CD8-positive, alpha-beta memory T cell (primary cell): ENCODE measurements around the gene SCN2A. TPM values are rescaled to one million over a fixed set of nuclear protein-coding genes. Genes with fewer than 3 reads are reported as not detected.

ENCODE experiments used
- CTCF ChIA-PET: fragments of 350-600 bp; sonication (Branson Sonifier 250); formaldehyde crosslinking; loops from one replicate; lab custom pipeline; 2021; ENCODE audit warnings: antibody characterized with exemption; lab: Charles Lee
- POLR2A ChIA-PET: fragments of 350-600 bp; sonication (Branson Sonifier 250); formaldehyde crosslinking; loops from one replicate; lab custom pipeline; 2021; ENCODE audit warnings: antibody characterized with exemption; lab: Charles Lee
- DNase-seq, 5 donors: peaks; one replicate each; pipeline versions ENCODE4 v3.0.0 to v3.0.0-alpha.2; 2020 to 2022; ENCODE audit warnings: mixed read lengths in 1 of 5
- H3K27ac ChIP-seq: one replicate; pipeline ENCODE4 v1.7.0; 2013; ENCODE audit warnings: low read depth, mild to moderate bottlenecking, low read length, moderate library complexity
- H3K27me3 ChIP-seq: 2 replicates; pipeline ENCODE4 v1.7.0; 2013; ENCODE audit warnings: low read length, mild to moderate bottlenecking; ENCODE audit not compliant: insufficient read depth, poor library complexity, severe bottlenecking
- H3K36me3 ChIP-seq: 2 replicates; pipeline ENCODE4 v1.7.0; 2013; ENCODE audit warnings: mild to moderate bottlenecking, low read length, moderate library complexity; ENCODE audit not compliant: insufficient read depth
- H3K4me1 ChIP-seq: 2 replicates; pipeline ENCODE4 v1.7.0; 2013; ENCODE audit warnings: mild to moderate bottlenecking, low read length, moderate library complexity; ENCODE audit not compliant: insufficient read depth
- H3K4me3 ChIP-seq: 2 replicates; pipeline ENCODE4 v1.7.0; 2013; ENCODE audit warnings: mild to moderate bottlenecking, low read length
- H3K9me3 ChIP-seq: 2 replicates; pipeline ENCODE4 v1.7.0; 2013; ENCODE audit warnings: mild to moderate bottlenecking, low read length
- H3K27ac Mint-ChIP-seq, 8 donors: one replicate each; pipeline ENCODE4 v1.8.0; 2020 to 2021; ENCODE audit warnings: mixed read lengths in 8 of 8, mild to moderate bottlenecking in 6 of 8, inconsistent platforms in 3 of 8, moderate library complexity in 3 of 8
- H3K27me3 Mint-ChIP-seq, 2 donors: one replicate each; pipeline ENCODE4 v1.8.0; 2020 to 2021; ENCODE audit warnings: mixed read lengths in 2 of 2, mild to moderate bottlenecking in 1 of 2, moderate library complexity in 1 of 2
- H3K36me3 Mint-ChIP-seq, 3 donors: one replicate each; pipeline ENCODE4 v1.8.0; 2020 to 2021; ENCODE audit warnings: mixed read lengths in 3 of 3, inconsistent platforms in 1 of 3, mild to moderate bottlenecking in 1 of 3
- H3K4me1 Mint-ChIP-seq, 3 donors: one replicate each; pipeline ENCODE4 v1.8.0; 2020 to 2021; ENCODE audit warnings: mixed read lengths in 3 of 3, inconsistent platforms in 1 of 3, mild to moderate bottlenecking in 1 of 3
- H3K4me3 Mint-ChIP-seq, 7 donors: one replicate each; pipeline ENCODE4 v1.8.0; 2020 to 2021; ENCODE audit warnings: mixed read lengths in 7 of 7, mild to moderate bottlenecking in 6 of 7, moderate library complexity in 4 of 7, inconsistent platforms in 2 of 7
- H3K9me3 Mint-ChIP-seq, 5 donors: one replicate each; pipeline ENCODE4 v1.8.0; 2020 to 2022; ENCODE audit warnings: mixed read lengths in 5 of 5, mild to moderate bottlenecking in 3 of 5, moderate library complexity in 2 of 5, inconsistent platforms in 1 of 5
- polyA plus RNA-seq: library from polyadenylated mRNA; unstranded; fragments of 300-500 nt; fragmentation: Illumina TruSeq; gene quantifications from one replicate; pipeline ENCODE4 v1.2.3, GENCODE V29; 2021
- total RNA-seq, 2 experiments: library from RNA; stranded (reverse); gene quantifications; one replicate each; pipeline ENCODE4 v1.2.3, GENCODE V29; 2021

The SCN2A gene
- total and polyA plus RNA-seq, 3 experiments from 2014 or later, result not detected

DNA sequence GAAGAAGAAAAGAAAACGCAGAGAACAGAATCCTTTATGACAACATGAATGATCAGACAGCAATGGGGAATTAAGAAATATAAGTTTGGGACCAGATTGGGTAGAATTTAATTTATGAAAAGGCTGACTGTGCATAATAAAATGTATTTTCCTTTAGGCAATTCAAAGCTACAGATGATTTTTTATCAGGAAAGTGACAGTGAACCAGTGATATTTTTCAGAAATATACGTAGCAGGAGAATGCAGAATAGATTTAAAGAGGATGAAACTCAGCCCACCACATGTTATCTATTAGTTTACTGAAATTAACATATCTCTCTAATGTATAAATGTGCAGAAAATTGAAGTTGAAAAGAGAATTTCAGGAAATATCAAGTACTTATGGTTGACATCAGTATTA is 110.0 kb downstream of the SCN2A start:
- H3K27ac Mint-ChIP-seq, result no peak overlapping the region
- H3K4me1 Mint-ChIP-seq, result no peaks in the 10 kb centered on the region
- Histone ChIP-seq H3K27me3 (no peaks in the 10 kb centered on the region), H3K4me3 (no peak overlapping the region), H3K36me3 (no peaks in the 10 kb centered on the region), H3K9me3 (no peaks in the 10 kb centered on the region), H3K27ac (no peak overlapping the region), H3K4me1 (no peaks in the 10 kb centered on the region)
- peaks cover 0 to 2% (median 0%) of the 10 kb centered on the region in 5 donors for H3K9me3 Mint-ChIP-seq
- H3K27me3 Mint-ChIP-seq, result no peaks in the 10 kb centered on the region
- POLR2A ChIA-PET, result no interaction called here
- DNase-seq, result no peak
- H3K36me3 Mint-ChIP-seq, result no peaks in the 10 kb centered on the region
- no peak overlapping the region for H3K4me3 Mint-ChIP-seq
- CTCF ChIA-PET, result interaction anchor here (1.2 kb wide), 1 partner anchor 14 kb away, joined by 3 read pairs; no protein-coding TSS in a partner anchor

DNA sequence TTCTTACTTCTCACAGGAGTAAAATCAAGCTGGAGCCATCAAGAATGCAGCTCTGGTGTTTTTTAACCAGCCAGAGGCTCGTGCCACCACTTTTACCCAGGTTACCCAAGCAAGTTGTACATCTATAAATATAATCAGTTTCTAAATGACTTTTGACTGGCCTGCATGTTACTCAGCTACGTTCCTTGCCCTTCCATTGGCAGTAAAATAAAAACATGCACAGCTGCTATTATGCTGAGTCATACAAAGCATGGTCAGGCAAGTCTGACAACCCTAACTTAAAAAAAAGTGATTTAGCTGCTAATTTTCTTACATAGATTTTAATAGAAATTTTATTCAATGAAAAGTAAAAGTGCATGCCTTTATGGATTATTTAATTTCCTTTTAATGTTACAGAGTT is 118.5 kb downstream of the SCN2A start:
- no peak for DNase-seq
- Histone ChIP-seq H3K4me1 (no peaks in the 10 kb centered on the region), H3K36me3 (no peaks in the 10 kb centered on the region), H3K27me3 (no peaks in the 10 kb centered on the region), H3K4me3 (no peak overlapping the region), H3K9me3 (no peaks in the 10 kb centered on the region), H3K27ac (no peak overlapping the region)
- H3K4me1 Mint-ChIP-seq, result no peaks in the 10 kb centered on the region
- ChIA-PET POLR2A (no interaction called here), CTCF (no interaction called here)
- H3K27ac Mint-ChIP-seq, result no peak overlapping the region
- H3K9me3 Mint-ChIP-seq, result no peaks in the 10 kb centered on the region
- no peak overlapping the region for H3K4me3 Mint-ChIP-seq
- H3K36me3 Mint-ChIP-seq, result no peaks in the 10 kb centered on the region
- H3K27me3 Mint-ChIP-seq, result no peaks in the 10 kb centered on the region

DNA sequence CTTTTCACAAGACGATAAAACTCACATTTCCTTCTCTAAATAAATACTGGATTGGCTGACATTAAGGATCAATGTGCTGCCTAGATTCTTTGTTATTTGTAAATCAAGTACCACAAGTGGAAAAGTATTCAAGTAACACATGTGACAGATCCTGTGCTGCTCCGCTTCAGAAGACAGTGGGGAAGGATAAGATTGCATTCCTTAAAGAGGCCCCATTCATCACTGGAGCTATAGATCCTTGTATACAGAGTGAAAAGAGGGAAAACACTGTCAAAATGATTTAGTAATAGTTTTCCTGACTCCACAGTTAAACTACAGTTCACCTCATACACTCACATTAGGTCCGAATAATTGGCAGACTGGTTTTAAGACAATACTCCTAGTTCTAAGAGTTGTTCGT is 122.3 kb downstream of the SCN2A start:
- ChIA-PET CTCF (no interaction called here), POLR2A (no interaction called here)
- H3K4me1 ChIP-seq, result no peaks in the 10 kb centered on the region

DNA sequence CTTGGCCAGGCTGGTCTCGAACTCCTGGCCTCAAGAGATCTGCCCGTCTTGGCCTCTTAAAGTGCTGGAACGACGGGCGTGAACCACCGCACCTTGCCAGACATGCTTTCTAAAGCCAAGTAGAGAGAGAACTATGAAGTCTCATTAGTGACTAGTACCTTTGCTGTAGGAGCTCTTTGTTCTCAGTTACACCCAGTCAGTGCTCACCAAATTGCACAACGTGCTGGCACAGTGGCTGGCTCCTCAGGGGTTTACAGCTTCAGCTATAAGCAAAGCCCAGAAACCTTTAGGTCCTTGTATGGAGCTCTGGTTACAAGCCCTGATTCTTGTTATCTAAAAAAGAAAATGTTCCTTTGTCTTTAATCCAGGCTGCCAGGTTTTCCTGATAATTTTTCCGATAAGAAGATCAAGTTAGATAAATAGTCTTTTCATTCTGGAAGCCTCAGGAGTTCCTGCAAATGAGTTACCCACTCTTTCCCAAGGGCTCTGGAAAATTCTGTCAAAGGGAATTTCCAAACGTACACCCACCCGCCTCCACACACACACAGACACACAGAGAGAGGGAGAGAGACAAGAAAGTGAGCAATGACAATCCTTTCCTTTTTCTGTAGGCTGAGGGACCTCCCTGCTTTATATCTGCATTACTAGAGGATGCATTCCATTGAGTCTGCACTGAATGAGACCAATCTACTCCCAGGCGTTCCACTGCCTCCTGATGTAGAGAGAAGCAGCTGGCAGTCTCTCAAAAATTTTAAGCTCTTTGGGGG is 130.1 kb downstream of the SCN2A start:
- no peak overlapping the region for H3K4me3 Mint-ChIP-seq
- Histone ChIP-seq H3K27ac (no peak overlapping the region), H3K9me3 (no peaks in the 10 kb centered on the region), H3K36me3 (no peaks in the 10 kb centered on the region), H3K27me3 (no peaks in the 10 kb centered on the region), H3K4me1 (no peaks in the 10 kb centered on the region), H3K4me3 (no peak overlapping the region)
- H3K36me3 Mint-ChIP-seq, result no peaks in the 10 kb centered on the region
- H3K9me3 Mint-ChIP-seq, result no peaks in the 10 kb centered on the region
- H3K4me1 Mint-ChIP-seq, result no peaks in the 10 kb centered on the region
- CTCF ChIA-PET, result no interaction called here
- no peak for DNase-seq
- POLR2A ChIA-PET, result no interaction called here
- peaks cover 0 to 3% of the 10 kb centered on the region in 2 donors for H3K27me3 Mint-ChIP-seq
- H3K27ac Mint-ChIP-seq, result no peak overlapping the region

More for the DNA sequence above, 122.3 kb downstream of the SCN2A start:
- Mint-ChIP-seq H3K4me3 (no peak overlapping the region), H3K27ac (no peak overlapping the region), H3K9me3 (no peaks in the 10 kb centered on the region), H3K27me3 (no peaks in the 10 kb centered on the region), H3K36me3 (no peaks in the 10 kb centered on the region), H3K4me1 (no peaks in the 10 kb centered on the region)
- no peak for DNase-seq
- Histone ChIP-seq H3K27ac (no peak overlapping the region), H3K9me3 (no peaks in the 10 kb centered on the region), H3K27me3 (no peaks in the 10 kb centered on the region), H3K4me3 (no peak overlapping the region), H3K36me3 (no peaks in the 10 kb centered on the region)

DNA sequence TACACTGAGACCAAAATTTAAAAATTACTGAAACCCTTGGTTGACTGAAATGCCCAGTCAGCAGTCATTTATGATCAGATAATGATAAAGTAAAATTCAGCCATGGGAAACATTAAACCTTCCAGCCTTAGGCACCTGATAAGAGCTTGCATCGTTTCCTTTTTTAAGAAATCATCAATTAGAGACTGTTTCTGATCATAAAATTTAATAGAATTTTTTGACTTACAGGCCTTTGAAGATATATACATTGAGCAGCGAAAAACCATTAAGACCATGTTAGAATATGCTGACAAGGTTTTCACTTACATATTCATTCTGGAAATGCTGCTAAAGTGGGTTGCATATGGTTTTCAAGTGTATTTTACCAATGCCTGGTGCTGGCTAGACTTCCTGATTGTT is 130.7 kb downstream of the SCN2A start:
- Mint-ChIP-seq H3K36me3 (no peaks in the 10 kb centered on the region), H3K4me1 (no peaks in the 10 kb centered on the region), H3K27me3 (peaks cover 0 to 3% of the 10 kb centered on the region in 2 donors), H3K9me3 (no peaks in the 10 kb centered on the region), H3K27ac (no peak overlapping the region), H3K4me3 (no peak overlapping the region)
- no peaks in the 10 kb centered on the region for H3K36me3 ChIP-seq
- no peak overlapping the region for H3K4me3 ChIP-seq
- no peaks in the 10 kb centered on the region for H3K4me1 ChIP-seq
- DNase-seq, result no peak
- CTCF ChIA-PET, result no interaction called here
- POLR2A ChIA-PET, result no interaction called here
- no peak overlapping the region for H3K27ac ChIP-seq
- no peaks in the 10 kb centered on the region for H3K9me3 ChIP-seq
- no peaks in the 10 kb centered on the region for H3K27me3 ChIP-seq

DNA sequence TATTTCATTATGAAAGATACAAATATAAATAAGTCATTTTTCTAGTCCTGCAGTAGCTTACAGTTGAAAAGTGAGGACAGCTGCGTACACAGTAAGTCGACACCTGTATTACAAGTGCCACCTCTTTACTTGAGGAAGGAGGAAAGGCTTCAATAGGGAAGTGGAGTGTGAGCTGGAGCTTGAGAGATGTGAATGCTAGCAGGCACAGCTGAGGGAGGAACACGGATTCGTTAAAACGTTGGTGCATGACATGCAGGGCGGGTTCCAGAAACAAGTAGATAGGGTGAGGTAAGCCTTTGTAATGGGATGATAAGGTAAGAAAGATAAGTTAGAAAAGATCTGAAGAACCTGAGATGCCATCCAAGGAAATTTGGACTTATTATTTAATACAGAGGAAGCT is 132.1 kb downstream of the SCN2A start:
- DNase-seq, result no peak
- H3K4me1 ChIP-seq, result no peaks in the 10 kb centered on the region
- H3K27ac ChIP-seq, result no peak overlapping the region
- H3K4me3 Mint-ChIP-seq, result no peak overlapping the region
- H3K4me3 ChIP-seq, result no peak overlapping the region
- peaks cover 0 to 4% of the 10 kb centered on the region in 2 donors for H3K27me3 Mint-ChIP-seq
- H3K4me1 Mint-ChIP-seq, result no peaks in the 10 kb centered on the region
- ChIA-PET CTCF (no interaction called here), POLR2A (no interaction called here)
- no peak overlapping the region for H3K27ac Mint-ChIP-seq
- no peaks in the 10 kb centered on the region for H3K36me3 Mint-ChIP-seq
- no peaks in the 10 kb centered on the region for H3K36me3 ChIP-seq
- H3K9me3 ChIP-seq, result no peaks in the 10 kb centered on the region
- H3K9me3 Mint-ChIP-seq, result no peaks in the 10 kb centered on the region
- H3K27me3 ChIP-seq, result no peaks in the 10 kb centered on the region

DNA sequence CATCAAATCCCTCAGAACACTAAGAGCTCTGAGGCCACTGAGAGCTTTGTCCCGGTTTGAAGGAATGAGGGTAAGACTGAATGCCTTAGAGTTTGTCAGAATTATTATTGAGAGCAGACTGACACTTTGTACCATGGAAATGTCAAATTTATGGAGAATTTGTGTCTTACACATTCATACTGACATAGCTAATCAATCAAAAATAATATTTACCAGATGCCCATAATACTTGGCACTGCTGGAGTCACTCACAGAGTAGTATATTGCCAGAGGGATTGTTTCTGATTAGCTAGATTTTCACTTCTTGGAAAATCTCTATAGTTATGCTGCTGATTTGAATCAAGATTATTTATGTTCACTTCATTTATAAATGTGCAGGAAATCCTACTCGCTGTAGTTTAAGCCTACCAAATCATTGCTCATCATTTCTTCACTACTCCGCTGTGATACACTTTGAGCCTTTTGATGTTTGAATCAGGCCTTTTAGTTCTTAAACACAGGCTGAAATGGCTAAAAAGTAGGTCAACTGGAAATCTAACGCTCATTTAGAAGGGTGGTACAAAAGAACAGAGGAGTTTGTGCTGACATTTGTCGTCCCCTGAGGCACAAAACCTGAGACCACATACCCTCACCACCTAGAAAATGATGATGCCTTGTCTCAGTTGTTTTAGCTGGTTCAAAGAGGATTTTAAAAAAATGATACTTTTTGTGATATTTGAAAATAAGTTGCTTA is 134.2 kb downstream of the SCN2A start:
- Histone ChIP-seq H3K4me1 (no peaks in the 10 kb centered on the region), H3K36me3 (no peaks in the 10 kb centered on the region), H3K9me3 (no peaks in the 10 kb centered on the region), H3K4me3 (no peak overlapping the region), H3K27ac (no peak overlapping the region), H3K27me3 (no peaks in the 10 kb centered on the region)
- no peak overlapping the region for H3K4me3 Mint-ChIP-seq
- H3K9me3 Mint-ChIP-seq, result no peaks in the 10 kb centered on the region
- POLR2A ChIA-PET, result no interaction called here
- H3K36me3 Mint-ChIP-seq, result no peaks in the 10 kb centered on the region
- no peak for DNase-seq
- CTCF ChIA-PET, result no interaction called here
- H3K4me1 Mint-ChIP-seq, result no peaks in the 10 kb centered on the region
- H3K27ac Mint-ChIP-seq, result no peak overlapping the region
- H3K27me3 Mint-ChIP-seq, result peaks cover 0 to 1% of the 10 kb centered on the region in 2 donors

DNA sequence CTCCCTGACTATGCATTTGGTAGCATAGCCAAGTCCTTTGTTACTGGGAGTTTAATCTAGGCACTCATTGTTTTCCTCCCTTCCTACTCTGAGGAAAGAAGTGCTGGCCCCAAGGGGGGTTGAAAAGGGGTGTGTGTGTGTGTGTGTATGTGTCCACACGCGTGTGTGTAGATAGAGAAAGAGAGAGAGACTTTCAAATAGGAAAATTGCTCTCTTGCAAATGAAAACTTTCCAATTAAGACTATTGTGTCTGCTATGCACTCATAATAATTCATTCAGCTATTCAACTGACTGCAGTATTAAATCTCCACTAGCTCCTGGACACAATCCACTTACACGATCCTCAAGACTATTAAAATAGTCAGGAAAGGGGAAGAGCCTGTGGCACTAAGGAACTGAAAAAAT is 137.4 kb downstream of the SCN2A start:
- POLR2A ChIA-PET, result no interaction called here
- H3K4me3 ChIP-seq, result no peak overlapping the region
- no peaks in the 10 kb centered on the region for H3K4me1 Mint-ChIP-seq
- H3K9me3 ChIP-seq, result no peaks in the 10 kb centered on the region
- no peaks in the 10 kb centered on the region for H3K4me1 ChIP-seq
- no peak overlapping the region for H3K27ac ChIP-seq
- H3K9me3 Mint-ChIP-seq, result no peaks in the 10 kb centered on the region
- DNase-seq, result no peak
- H3K27ac Mint-ChIP-seq, result no peak overlapping the region
- H3K36me3 ChIP-seq, result no peaks in the 10 kb centered on the region
- no peaks in the 10 kb centered on the region for H3K27me3 ChIP-seq
- H3K36me3 Mint-ChIP-seq, result no peaks in the 10 kb centered on the region
- H3K4me3 Mint-ChIP-seq, result no peak overlapping the region
- CTCF ChIA-PET, result no interaction called here
- H3K27me3 Mint-ChIP-seq, result peaks cover 0 to 1% of the 10 kb centered on the region in 2 donors
